ENCODE measurements around the gene HS3ST4. TPM values are rescaled to one million over a fixed set of nuclear protein-coding genes. Genes with fewer than 3 reads are reported as not detected.

HS3ST4 gene
- total RNA-seq, 1 donor from 2014 or later: 1.5 TPM

GRCh38 chr16:26178298-26178697, 486.5 kb downstream of the HS3ST4 start:
- Histone ChIP-seq H3K4me3 (no peak overlapping the region), H3K36me3 (no peaks in the 10 kb centered on the region), H3K27ac (no peak overlapping the region), H3K9me3 (no peaks in the 10 kb centered on the region), H3K27me3 (no peaks in the 10 kb centered on the region), H3K4me1 (no peaks in the 10 kb centered on the region)
- TF ChIP-seq CTCF (IDR thresholded peaks at IDR 0.05): no peak
- no peak for TF ChIP-seq POLR2A (IDR thresholded peaks at IDR 0.05)
- no peak for TF ChIP-seq POLR2AphosphoS5 (IDR thresholded peaks at IDR 0.05; ENCODE audit: insufficient read depth in 1 of 2, low read depth in 1 of 2)
- intact Hi-C loops (cut with DNase I): no loop called here
- DNase-seq (ENCODE audit: extremely low spot score in 2 of 2): no peak

GRCh38 chr16:26186091-26186615, 494.4 kb downstream of the HS3ST4 start:
- TF ChIP-seq POLR2AphosphoS5 (IDR thresholded peaks at IDR 0.05; ENCODE audit: insufficient read depth in 1 of 2, low read depth in 1 of 2) (no peak), POLR2A (IDR thresholded peaks at IDR 0.05) (no peak), CTCF (IDR thresholded peaks at IDR 0.05) (no peak)
- H3K4me3 ChIP-seq: no peak overlapping the region
- no peaks in the 10 kb centered on the region for H3K27me3 ChIP-seq
- H3K9me3 ChIP-seq: no peaks in the 10 kb centered on the region
- no peak for DNase-seq (ENCODE audit: extremely low spot score in 2 of 2)
- H3K4me1 ChIP-seq: no peaks in the 10 kb centered on the region
- H3K36me3 ChIP-seq: no peaks in the 10 kb centered on the region
- no peak overlapping the region for H3K27ac ChIP-seq
- intact Hi-C loops (cut with DNase I): no loop called here

MicroRNAs encoded within 50 kb of the gene (microRNA counts, 767-probe panel; counts per million panel counts)
- microRNA hsa-miR-548w: 238 to 261 counts per million in 2 donors

Small RNA genes within 50 kb of the gene (microRNA-seq; reads per million reads assigned to microRNA genes)
- gene MIR548W (ENCODE audit: borderline number of aligned reads, borderline replicate concordance): not detected

Small RNA genes within 50 kb of the gene (small RNA-seq; reads per million reads assigned to genes)
- gene HMGN2P3 (not detected), gene MIR548W (not detected), gene RNA5SP405 (not detected)

Measured in vagina (tissue), 2 donors.